ENCODE data around the gene MEMO1.
"Not testable (repeated sequence)": the region's sequence is repeated elsewhere in the genome, so short reads cannot be mapped to it uniquely, and the experiment has no call there.

The MEMO1 gene

DNA sequence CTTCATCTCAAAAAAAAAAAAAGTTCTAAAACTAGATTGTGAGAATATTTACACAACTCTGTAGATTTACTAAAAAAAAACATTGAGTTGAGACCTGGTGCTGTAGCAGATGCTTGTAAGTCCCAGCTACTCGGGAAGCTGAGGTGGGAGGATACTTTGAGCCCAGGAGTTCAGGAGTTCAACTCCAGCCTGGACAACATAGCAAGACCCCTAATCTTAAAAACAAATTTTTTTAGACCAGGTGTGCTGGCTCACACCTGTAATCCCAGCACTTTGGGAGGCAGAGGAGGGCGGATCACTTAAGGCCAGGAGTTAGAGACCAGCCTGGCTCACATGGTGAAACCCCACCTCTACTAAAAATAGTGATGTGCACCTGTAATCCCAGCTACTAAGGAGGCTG, 108.9 kb downstream of the MEMO1 start:
- no peak for DNase-seq

GRCh38 chr2:31900156-31900555, 110.7 kb downstream of the MEMO1 start:
- not testable (repeated sequence) for DNase-seq

GRCh38 chr2:31898346-31898745, 112.5 kb downstream of the MEMO1 start:
- not testable (repeated sequence) for DNase-seq

- not testable (repeated sequence) for DNase-seq
These were observed 113.5 kb downstream of the MEMO1 start for GRCh38 chr2:31897340-31897739.

DNA sequence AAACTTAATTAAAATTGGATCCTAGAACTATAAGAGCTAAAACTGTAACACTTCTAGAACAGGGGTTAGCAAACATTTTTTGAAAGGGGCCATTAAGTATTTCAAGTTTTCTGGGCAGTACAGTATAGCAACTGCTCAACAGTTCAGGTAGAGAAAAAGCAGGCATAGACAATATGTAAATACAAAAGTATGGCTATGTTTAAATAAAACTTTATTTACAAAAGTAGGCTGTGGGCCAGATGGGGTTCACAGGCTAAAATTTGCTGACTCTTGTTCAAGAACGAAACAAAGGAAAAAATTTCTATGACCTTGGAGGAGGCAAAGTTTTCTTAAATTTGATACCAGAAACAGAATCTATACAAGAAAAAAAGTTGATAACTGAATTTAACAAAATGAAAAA, 114.5 kb downstream of the MEMO1 start:
- DNase-seq, result no peak

DNA sequence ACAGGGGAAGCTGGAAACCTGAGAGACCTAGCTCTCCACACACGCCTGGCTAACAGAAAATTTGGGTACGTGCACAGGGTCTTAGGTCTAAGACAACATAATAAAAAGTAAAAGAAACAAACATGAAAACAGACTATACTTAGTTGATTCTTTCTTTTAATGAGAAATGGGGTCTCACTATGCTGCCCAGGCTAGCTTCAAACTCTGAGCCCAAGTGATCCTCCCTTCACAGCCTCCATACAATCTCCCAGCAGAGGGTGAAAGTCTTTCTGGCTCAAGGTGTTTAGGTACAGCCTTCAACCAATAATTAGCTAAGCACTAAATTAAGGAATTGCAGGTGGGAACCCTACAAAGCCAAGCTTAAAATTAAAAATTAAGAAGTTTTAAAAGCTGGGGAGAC, 116.2 kb downstream of the MEMO1 start:
- DNase-seq, result no peak

- DNase-seq, result no peak
These were observed 117.7 kb downstream of the MEMO1 start for GRCh38 chr2:31893094-31893493.

- no peak for DNase-seq
These were observed 121.8 kb downstream of the MEMO1 start for GRCh38 chr2:31889044-31889443.

DNA sequence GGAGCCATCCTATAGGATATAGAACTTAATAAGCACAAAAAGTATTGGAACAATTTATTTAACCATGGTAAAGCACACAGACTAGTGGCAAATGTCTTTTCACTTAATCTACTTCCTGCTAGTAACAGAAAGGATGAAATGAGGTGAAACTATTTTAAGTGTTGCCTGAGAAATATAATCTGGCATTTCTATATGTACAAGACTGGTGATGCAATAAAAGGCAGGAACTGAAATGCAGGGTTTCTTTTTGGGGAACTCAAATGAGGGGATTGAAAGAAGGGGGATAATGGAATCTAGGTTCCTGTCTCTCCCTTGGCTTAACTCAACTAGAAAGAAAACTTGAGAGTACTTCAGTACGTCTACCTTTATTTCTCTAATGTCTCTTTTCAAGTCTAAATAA, 122.3 kb downstream of the MEMO1 start:
- no peak for DNase-seq

GRCh38 chr2:31886700-31887099, 124.1 kb downstream of the MEMO1 start:
- DNase-seq, result no peak

- DNase-seq, result no peak
These were observed 133.8 kb downstream of the MEMO1 start for GRCh38 chr2:31877008-31877407.

DNA sequence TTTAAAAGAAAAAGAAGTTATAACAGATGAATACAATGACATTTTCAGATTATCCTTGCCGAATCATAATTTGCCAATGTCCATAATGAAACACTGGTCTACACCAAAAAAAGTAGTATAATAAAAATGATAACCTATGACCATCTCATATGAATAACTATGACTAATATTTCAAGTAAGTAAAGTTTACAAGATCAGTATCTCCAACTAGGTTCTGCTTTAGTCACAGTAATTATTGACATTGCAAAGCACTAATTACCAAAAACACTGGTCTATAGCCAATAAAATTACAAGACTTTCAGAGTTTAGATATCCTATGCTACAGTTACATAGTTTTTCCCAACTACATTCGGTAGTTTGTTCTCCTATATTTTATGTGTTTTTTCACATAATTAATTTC, 136.7 kb downstream of the MEMO1 start:
- DNase-seq, result no peak

DNA sequence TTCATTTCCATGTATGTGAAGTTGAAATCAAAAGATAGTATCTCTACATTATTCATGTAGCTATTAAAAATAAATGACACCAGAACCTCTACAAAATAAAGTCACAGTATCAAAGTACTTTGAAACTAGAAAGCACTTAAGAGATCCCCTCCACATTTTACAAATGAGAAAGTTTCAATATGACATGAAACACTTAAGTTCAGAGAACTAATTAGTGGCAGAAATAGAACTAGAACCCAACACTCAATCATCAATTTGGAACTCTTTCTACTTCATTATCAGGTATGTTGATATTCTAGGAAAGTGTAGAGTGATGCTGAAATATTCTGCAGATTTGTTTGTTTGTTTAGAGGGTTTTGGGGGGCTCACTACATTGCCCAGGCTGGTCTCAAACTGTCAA, 145.6 kb downstream of the MEMO1 start:
- no peak for DNase-seq

- DNase-seq, result no peak
These were observed 146.9 kb downstream of the MEMO1 start for GRCh38 chr2:31863867-31864266.

- not testable (repeated sequence) for DNase-seq
These were observed 147.7 kb downstream of the MEMO1 start for GRCh38 chr2:31863015-31863656.

DNA sequence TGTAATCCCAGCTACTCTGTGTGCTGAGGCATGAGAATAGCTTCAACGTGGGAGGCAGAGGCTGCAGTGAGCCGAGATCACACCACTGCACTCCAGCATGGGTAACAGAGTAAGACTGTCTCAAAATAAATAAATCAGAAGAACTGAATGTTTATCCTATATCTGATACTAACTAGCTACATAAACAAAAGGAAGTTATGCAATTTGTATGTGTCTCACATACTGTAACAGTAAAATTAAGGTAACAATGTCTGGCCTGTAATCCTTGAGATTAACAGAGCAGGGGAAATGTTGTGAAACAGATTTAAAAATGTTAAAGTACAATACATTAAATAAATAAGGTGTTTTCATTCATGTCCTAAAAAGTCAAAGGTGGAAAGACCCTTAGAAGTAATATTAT, 150.8 kb downstream of the MEMO1 start:
- DNase-seq, result no peak

DNA sequence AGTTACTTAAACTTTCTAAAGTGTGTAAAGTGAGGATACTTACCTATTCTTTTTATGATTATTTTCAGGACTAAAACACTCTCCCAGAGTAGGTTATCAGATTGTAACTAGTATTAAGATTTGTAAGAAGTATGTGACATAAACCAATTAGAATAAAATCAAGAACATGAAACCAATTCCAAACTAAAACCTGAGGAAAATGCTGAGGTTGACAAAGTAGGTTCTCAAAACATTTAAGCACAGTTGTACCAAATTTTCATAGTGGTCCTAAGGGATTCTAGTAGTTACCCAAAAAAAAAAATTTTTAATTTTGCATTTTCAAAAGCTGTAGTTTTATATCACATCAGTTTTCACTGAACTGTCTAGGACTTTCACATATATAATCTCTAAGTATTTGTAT, 157.3 kb downstream of the MEMO1 start:
- DNase-seq, result no peak

DNA sequence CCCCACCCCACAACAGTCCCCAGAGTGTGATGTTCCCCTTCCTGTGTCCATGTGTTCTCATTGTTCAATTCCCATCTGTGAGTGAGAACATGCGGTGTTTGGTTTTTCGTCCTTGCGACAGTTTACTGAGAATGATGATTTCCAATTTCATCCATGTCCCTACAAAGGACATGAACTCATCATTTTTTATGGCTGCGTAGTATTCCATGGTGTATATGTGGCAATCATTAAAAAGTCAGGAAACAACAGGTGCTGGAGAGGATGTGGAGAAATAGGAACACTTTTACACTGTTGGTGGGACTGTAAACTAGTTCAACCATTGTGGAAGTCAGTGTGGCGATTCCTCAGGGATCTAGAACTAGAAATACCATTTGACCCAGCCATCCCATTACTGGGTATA, 168.7 kb downstream of the MEMO1 start:
- DNase-seq, result not testable (repeated sequence)

- no peak for DNase-seq
These were observed 175.4 kb downstream of the MEMO1 start for GRCh38 chr2:31835450-31835849.

DNA sequence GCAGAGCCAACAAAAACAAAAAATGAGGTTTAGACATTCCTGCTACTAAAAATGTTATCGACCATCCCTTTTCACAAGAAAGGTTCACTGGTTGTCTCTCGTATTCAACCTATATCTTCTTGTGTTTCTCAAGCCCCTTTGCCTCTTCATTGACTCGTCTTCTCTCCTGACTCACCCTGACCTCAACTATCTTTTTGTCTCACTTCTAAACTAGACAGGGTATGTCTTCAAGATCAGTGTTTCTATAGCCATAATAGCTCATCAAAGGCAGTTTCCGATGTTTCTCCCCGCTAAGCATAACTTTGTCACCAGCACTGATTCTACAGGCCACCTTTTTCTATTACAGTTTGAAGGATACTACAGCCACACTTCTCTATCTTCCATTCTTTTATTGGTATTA, 178.4 kb downstream of the MEMO1 start:
- DNase-seq, result no peak

DNA sequence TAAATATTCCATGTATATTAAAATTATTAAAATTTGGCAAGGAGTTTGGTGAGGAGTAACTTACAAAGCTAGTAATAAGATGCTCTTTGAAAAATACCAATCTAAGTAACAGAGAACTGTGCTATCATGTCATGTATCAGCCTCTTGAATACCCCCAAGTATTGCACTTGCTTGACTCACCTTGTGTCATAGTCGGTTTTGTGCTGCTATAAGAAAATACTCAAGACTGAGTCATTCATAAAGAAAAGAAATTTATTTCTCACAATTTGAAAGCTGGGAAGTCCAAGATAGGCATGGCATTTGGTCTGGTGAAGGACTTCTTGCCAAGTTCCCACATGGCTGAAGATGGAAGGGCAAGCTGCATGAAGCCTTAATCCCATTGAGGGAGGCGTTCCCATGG, 179.2 kb downstream of the MEMO1 start:
- no peak for DNase-seq

DNA sequence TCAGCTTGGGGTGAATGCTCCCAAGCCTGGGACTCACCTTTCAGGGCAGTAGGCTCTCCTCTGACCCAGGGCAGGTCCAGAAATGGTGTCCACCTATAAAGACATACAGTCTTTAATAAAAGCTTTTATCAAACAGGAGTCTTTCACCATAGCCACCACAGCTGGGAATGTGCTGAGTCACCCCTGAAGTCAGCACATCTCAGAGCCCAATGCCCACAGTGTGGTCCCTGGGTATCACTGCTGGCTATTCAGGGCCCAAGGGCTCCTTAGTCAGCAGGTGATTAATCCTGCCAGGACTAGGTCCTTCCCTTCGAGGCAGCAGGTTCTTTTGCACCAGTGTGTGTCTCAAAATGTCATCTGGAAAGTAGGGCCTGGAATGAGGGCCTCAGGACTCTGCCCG, 181.9 kb downstream of the MEMO1 start:
- no peak for DNase-seq

GRCh38 chr2:31823558-31823957, 187.2 kb downstream of the MEMO1 start:
- DNase-seq, result no peak

GRCh38 chr2:31822587-31822986, 188.2 kb downstream of the MEMO1 start:
- DNase-seq, result no peak
